Neural progenitor cell (in vitro differentiated cells): ENCODE data around the gene CSNK1G2. TPM values are rescaled to one million over a fixed set of nuclear protein-coding genes. Genes with fewer than 3 reads are reported as not detected.

Source experiments
- DNase-seq: peaks from one replicate; pipeline ENCODE4 v3.0.0-alpha.2; 2016; ENCODE audit warnings: low spot score
- H2AFZ ChIP-seq: fragments of 200-600 bp; sonication (generic); replicated peaks from 2 replicates; pipeline ENCODE4 v1.6.1; 2016; ENCODE audit warnings: antibody characterized with exemption
- H3F3A ChIP-seq: fragments of 200-600 bp; sonication (generic); 2 replicates; pipeline ENCODE4 v1.6.1; 2016; ENCODE audit warnings: antibody characterized with exemption, low read depth
- H3K27ac ChIP-seq: fragments of 200-600 bp; sonication (generic); 2 replicates; pipeline ENCODE4 v1.5.1; 2016; ENCODE audit warnings: mild to moderate bottlenecking
- H3K27me3 ChIP-seq: fragments of 200-600 bp; sonication (generic); 2 replicates; pipeline ENCODE4 v1.6.1; 2016; ENCODE audit warnings: mild to moderate bottlenecking, moderate library complexity
- H3K36me3 ChIP-seq: fragments of 200-600 bp; sonication (generic); 2 replicates; pipeline ENCODE4 v1.5.1; 2016
- H3K4me1 ChIP-seq: fragments of 200-600 bp; sonication (generic); 2 replicates; pipeline ENCODE4 v1.6.1; 2016; ENCODE audit warnings: mixed run types
- H3K4me2 ChIP-seq: fragments of 200-600 bp; sonication (generic); 2 replicates; pipeline ENCODE4 v1.6.1; 2016
- H3K4me3 ChIP-seq: fragments of 200-600 bp; sonication (generic); 2 replicates; pipeline ENCODE4 v1.5.1; 2016
- H3K79me2 ChIP-seq: fragments of 200-600 bp; sonication (generic); 2 replicates; pipeline ENCODE4 v1.6.1; 2016; ENCODE audit warnings: low read depth
- H3K9ac ChIP-seq: fragments of 200-600 bp; sonication (generic); 2 replicates; pipeline ENCODE4 v1.6.1; 2016
- H3K9me3 ChIP-seq: fragments of 200-600 bp; sonication (generic); 2 replicates; pipeline ENCODE4 v1.5.1; 2016; ENCODE audit warnings: low read depth
- H4K20me1 ChIP-seq: fragments of 200-600 bp; sonication (generic); 2 replicates; pipeline ENCODE4 v1.6.1; 2016; ENCODE audit warnings: low read depth
- H3K27ac Mint-ChIP-seq: 3 replicates; pipeline ENCODE4 v1.8.0; 2021; ENCODE audit warnings: mixed read lengths
- H3K27me3 Mint-ChIP-seq: 2 replicates; pipeline ENCODE4 v1.8.0; 2022; ENCODE audit warnings: low read depth, mild to moderate bottlenecking, inconsistent platforms, moderate library complexity, mixed read lengths; ENCODE audit not compliant: insufficient read depth
- H3K36me3 Mint-ChIP-seq: 3 replicates; pipeline ENCODE4 v1.8.0; 2021; ENCODE audit warnings: mixed read lengths
- H3K4me1 Mint-ChIP-seq: 3 replicates; pipeline ENCODE4 v1.8.0; 2021; ENCODE audit warnings: mixed read lengths
- H3K4me3 Mint-ChIP-seq: 3 replicates; pipeline ENCODE4 v1.8.0; 2021; ENCODE audit warnings: mild to moderate bottlenecking, moderate library complexity, mixed read lengths
- H3K9me3 Mint-ChIP-seq: 3 replicates; pipeline ENCODE4 v1.8.0; 2020; ENCODE audit warnings: mixed read lengths
- EZH2 ChIP-seq: fragments of 200-600 bp; sonication (generic); IDR thresholded peaks from 2 replicates; pipeline ENCODE4 v1.6.1; 2017; ENCODE audit warnings: antibody characterized with exemption, mild to moderate bottlenecking, moderate library complexity
- EZH2phosphoT487 ChIP-seq: fragments of 200-600 bp; sonication (generic); IDR thresholded peaks from 2 replicates; pipeline ENCODE4 v1.6.1; 2017; ENCODE audit warnings: antibody characterized with exemption
- total RNA-seq: library from RNA; depleted of rRNA; stranded (reverse); fragments of >200 nt; gene quantifications from 2 replicates; pipeline ENCODE4 v1.2.3, GENCODE V29; 2015; ENCODE audit warnings: low replicate concordance
- TF ChIP-seq, protein P1 (sequence below): fragments of 200-600 bp; sonication (generic); IDR thresholded peaks from 2 replicates; pipeline ENCODE4 v1.5.1; 2017; ENCODE audit warnings: antibody characterized with exemption, mild to moderate bottlenecking

The CSNK1G2 gene
- total RNA-seq, 1 donor from 2014 or later, result 49.6 TPM

DNA sequence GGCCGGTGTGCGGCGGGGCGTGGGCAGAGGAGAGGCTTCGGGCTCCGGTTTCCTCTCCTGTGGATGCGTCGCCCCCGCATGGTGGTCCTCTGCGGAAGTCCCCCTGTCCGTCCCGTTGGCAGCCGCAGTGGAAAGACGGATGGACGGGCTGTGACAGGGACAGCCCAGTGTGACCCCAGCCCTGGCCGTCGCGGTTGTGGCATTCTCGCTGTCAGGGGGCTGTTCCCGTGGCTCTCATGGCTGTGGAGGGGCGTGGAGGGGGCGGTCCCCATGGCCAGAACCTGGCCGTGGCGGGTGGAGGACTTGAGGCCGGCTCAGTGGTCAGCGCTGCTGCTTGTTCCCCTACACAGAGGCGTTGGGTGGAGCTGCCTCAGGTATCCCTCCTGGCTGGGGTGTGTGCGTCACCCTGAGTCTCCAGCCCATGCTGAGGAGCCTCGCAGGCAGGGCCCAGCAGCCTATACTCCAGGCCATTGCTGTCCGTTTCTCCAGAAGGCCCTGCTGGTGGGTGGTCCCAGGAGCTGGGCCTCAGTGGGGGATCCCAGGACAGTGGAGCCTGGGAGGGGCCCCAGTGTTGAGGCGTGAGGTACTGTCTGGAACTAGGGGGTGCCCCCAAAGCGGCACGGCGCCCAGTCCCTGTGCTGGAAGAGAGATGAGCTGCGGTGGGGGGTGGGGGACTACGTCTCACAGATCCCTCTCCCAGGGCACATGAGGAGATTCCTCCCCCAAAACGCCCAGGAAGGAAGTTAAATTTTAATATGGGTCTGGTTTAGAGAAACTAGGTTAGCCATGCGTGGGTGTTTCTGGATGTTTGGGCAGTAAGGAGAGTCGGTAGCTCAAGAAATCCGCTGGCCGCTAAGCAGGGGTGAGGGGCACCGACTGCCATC, 20.3 kb downstream of the CSNK1G2 start:
- Histone ChIP-seq H2AFZ (no peak overlapping the region), H4K20me1 (peaks cover 89% of the 10 kb centered on the region), H3K4me3 (no peak overlapping the region), H3K27ac (no peak overlapping the region), H3K4me2 (no peak overlapping the region), H3F3A (no peaks in the 10 kb centered on the region), H3K9me3 (no peaks in the 10 kb centered on the region), H3K9ac (no peak overlapping the region), H3K4me1 (peaks cover 11% of the 10 kb centered on the region), H3K36me3 (no peaks in the 10 kb centered on the region), H3K79me2 (peaks cover 87% of the 10 kb centered on the region), H3K27me3 (no peaks in the 10 kb centered on the region)
- Mint-ChIP-seq H3K36me3 (peaks cover 4% of the 10 kb centered on the region), H3K27me3 (no peaks in the 10 kb centered on the region), H3K4me1 (peaks cover 12% of the 10 kb centered on the region), H3K9me3 (no peaks in the 10 kb centered on the region), H3K4me3 (no peak overlapping the region), H3K27ac (no peak overlapping the region)
- TF ChIP-seq, protein P1, sequence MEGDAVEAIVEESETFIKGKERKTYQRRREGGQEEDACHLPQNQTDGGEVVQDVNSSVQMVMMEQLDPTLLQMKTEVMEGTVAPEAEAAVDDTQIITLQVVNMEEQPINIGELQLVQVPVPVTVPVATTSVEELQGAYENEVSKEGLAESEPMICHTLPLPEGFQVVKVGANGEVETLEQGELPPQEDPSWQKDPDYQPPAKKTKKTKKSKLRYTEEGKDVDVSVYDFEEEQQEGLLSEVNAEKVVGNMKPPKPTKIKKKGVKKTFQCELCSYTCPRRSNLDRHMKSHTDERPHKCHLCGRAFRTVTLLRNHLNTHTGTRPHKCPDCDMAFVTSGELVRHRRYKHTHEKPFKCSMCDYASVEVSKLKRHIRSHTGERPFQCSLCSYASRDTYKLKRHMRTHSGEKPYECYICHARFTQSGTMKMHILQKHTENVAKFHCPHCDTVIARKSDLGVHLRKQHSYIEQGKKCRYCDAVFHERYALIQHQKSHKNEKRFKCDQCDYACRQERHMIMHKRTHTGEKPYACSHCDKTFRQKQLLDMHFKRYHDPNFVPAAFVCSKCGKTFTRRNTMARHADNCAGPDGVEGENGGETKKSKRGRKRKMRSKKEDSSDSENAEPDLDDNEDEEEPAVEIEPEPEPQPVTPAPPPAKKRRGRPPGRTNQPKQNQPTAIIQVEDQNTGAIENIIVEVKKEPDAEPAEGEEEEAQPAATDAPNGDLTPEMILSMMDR, result no peak
- TF ChIP-seq EZH2 (no peak), EZH2phosphoT487 (no peak)
- no peak for DNase-seq

DNA sequence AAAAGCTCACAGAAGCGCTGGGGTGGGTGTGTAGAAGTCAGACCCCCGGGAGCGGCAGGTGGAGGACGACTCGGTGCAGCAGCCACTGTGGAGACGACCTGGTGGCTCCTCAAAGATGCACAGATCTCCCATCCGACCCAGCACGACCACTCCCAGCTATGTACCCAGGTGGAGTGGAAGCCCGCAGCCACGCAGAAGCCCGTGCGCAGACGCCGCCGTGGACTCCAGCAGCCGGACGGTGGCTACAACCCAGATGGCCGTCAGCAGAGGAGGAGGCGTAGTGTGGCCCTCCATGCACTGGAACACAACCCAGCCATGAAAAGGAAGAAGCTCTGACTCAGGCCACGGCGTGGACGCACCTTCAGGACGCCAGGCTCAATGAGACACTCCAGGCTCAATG, 21.7 kb downstream of the CSNK1G2 start:
- H3K27me3 ChIP-seq, result no peaks in the 10 kb centered on the region
- H3K9me3 ChIP-seq, result no peaks in the 10 kb centered on the region
- H3K4me1 ChIP-seq, result no peaks in the 10 kb centered on the region
- Mint-ChIP-seq H3K4me1 (peaks cover 7% of the 10 kb centered on the region), H3K36me3 (peaks cover 4% of the 10 kb centered on the region), H3K9me3 (no peaks in the 10 kb centered on the region), H3K4me3 (no peak overlapping the region), H3K27ac (no peak overlapping the region), H3K27me3 (no peaks in the 10 kb centered on the region)
- H2AFZ ChIP-seq, result no peak overlapping the region
- H3K4me3 ChIP-seq, result no peak overlapping the region
- H3K9ac ChIP-seq, result no peak overlapping the region
- H4K20me1 ChIP-seq, result peaks cover 88% of the 10 kb centered on the region
- no peak for DNase-seq
- H3K4me2 ChIP-seq, result no peak overlapping the region
- H3K27ac ChIP-seq, result no peak overlapping the region
- no peaks in the 10 kb centered on the region for H3K36me3 ChIP-seq
- no peak for TF ChIP-seq EZH2
- TF ChIP-seq, protein P1, result no peak
- TF ChIP-seq EZH2phosphoT487, result no peak
- no peaks in the 10 kb centered on the region for H3F3A ChIP-seq
- peaks cover 84% of the 10 kb centered on the region for H3K79me2 ChIP-seq

DNA sequence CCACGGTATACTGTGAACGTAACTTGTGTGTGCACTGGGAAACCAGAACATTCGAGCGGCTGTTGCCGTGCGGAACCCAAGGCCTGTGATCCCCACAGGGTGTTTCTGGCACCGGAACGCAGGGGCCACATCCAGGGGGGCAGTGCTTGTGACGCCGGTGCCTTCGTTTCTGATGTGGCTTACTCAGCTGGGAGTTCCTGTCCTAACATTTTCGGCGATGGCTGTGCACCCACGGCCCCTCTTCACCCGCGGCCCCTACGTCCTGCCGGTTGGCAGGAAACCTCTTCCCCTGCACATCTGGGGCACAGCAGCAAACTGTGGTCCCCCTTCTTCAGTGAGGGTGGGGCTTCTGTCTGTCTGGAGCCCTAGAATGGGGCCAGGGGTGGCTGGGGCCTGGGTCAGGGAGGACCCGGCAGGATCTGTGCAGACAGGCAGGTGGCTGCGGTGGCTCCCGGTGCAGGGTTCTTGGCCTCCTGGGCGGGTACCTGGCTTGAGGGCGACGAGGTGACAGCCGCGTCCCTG, 26.2 kb downstream of the CSNK1G2 start:
- no peaks in the 10 kb centered on the region for H3F3A ChIP-seq
- no peaks in the 10 kb centered on the region for H3K27me3 Mint-ChIP-seq
- no peak overlapping the region for H3K27ac Mint-ChIP-seq
- peaks cover 4% of the 10 kb centered on the region for H3K4me1 Mint-ChIP-seq
- H3K36me3 Mint-ChIP-seq, result peaks cover 6% of the 10 kb centered on the region
- H3K27ac ChIP-seq, result no peak overlapping the region
- no peak overlapping the region for H3K4me3 ChIP-seq
- no peaks in the 10 kb centered on the region for H3K9me3 Mint-ChIP-seq
- no peaks in the 10 kb centered on the region for H3K4me1 ChIP-seq
- no peak overlapping the region for H2AFZ ChIP-seq
- H3K27me3 ChIP-seq, result no peaks in the 10 kb centered on the region
- TF ChIP-seq EZH2phosphoT487 (no peak), EZH2 (no peak)
- TF ChIP-seq, protein P1, result no peak
- no peaks in the 10 kb centered on the region for H3K36me3 ChIP-seq
- H3K9ac ChIP-seq, result no peak overlapping the region
- DNase-seq, result no peak
- peaks cover 79% of the 10 kb centered on the region for H4K20me1 ChIP-seq
- no peaks in the 10 kb centered on the region for H3K9me3 ChIP-seq
- H3K4me2 ChIP-seq, result no peak overlapping the region
- peaks cover 64% of the 10 kb centered on the region for H3K79me2 ChIP-seq
- no peak overlapping the region for H3K4me3 Mint-ChIP-seq
